ENCODE data around the gene KCNK15. TPM values are rescaled to one million over a fixed set of nuclear protein-coding genes. Genes with fewer than 3 reads are reported as not detected.

Gene KCNK15
- total and polyA plus RNA-seq, 9 of the 15 experiments (the other 6 are each of a cell fraction or from before 2014, with no cell fraction given), result 0.03 to 0.30 (median 0.17) TPM; not detected in 5

- Histone ChIP-seq H3K27me3 (ENCODE audit: control insufficient read depth in 2 of 2, insufficient read depth in 2 of 2, low read length in 2 of 2) (peaks cover 12 to 33% of the 10 kb centered on the region in 2 experiments), H3K4me2 (ENCODE audit: insufficient read depth, low read length) (no peak overlapping the region), H3K4me3 (no peak overlapping the region), H3K27ac (ENCODE audit: extremely low read depth, low read depth, low read length) (no peak overlapping the region), H2AFZ (ENCODE audit: low read depth, low read length) (no peak overlapping the region), H3K36me3 (ENCODE audit: control insufficient read depth, insufficient read depth, low read length) (no peaks in the 10 kb centered on the region), H3K9me3 (replicated peaks; ENCODE audit: control insufficient read depth, insufficient read depth, low read depth, low read length) (no peaks in the 10 kb centered on the region), H3K9me1 (ENCODE audit: control insufficient read depth, insufficient read depth, low read length) (no peaks in the 10 kb centered on the region), H4K20me1 (replicated peaks; ENCODE audit: control insufficient read depth, insufficient read depth, low read length) (no peaks in the 10 kb centered on the region; the same call in 1 of the 2 replicates), H3K79me2 (ENCODE audit: control insufficient read depth, insufficient read depth, low read length) (no peaks in the 10 kb centered on the region), H3K4me1 (replicated peaks in 1 of 2; ENCODE audit: control insufficient read depth in 2 of 2, insufficient read depth in 2 of 2, low read length in 2 of 2) (no peaks in the 10 kb centered on the region), H3K9ac (ENCODE audit: insufficient read depth in 1 of 2, low read depth in 2 of 2, low read length in 2 of 2) (no peak overlapping the region)
- ATAC-seq (no peak), FAIRE-seq (no peak), DNase-seq (ENCODE audit: extremely low read depth in 1 of 4, low spot score in 3 of 4) (no peak)
- in situ Hi-C loops (cut with MboI) (no loop called here), intact Hi-C loops (cut with micrococcal nuclease) (no loop called here)
- CTCF ChIA-PET (ENCODE audit: low intra/inter-chr PET ratio), result interaction anchor here (0.6 kb wide), 1 partner anchor 71 kb away, joined by 3 read pairs; no protein-coding TSS in a partner anchor
- POLR2A ChIA-PET, result interaction anchor here (1.2 kb wide), 1 partner anchor 42 kb away, joined by 5 read pairs; no protein-coding TSS in a partner anchor
- no TSS peak for BruUV-seq (replicated peaks)
- no peak for TF ChIP-seq RFX7 (CRISPR knock-in tag; IDR thresholded peaks at IDR 0.05)
- no peak for TF ChIP-seq STAG1 (CRISPR knock-in tag; IDR thresholded peaks at IDR 0.05; ENCODE audit: borderline replicate concordance)
- no peak for TF ChIP-seq E2F6 (IDR thresholded peaks at IDR 0.05; ENCODE audit: borderline replicate concordance in 1 of 2, extremely low read depth in 1 of 2, insufficient read depth in 1 of 2, insufficient read length in 1 of 2, low read depth in 1 of 2, low read length in 1 of 2, poor library complexity in 1 of 2, severe bottlenecking in 1 of 2)
- no peak for TF ChIP-seq FOXK2 (conservative IDR thresholded peaks at IDR 0.05 in 1 of 2, IDR thresholded peaks at IDR 0.05 in 1 of 2; ENCODE audit: low read depth in 2 of 2)
- no peak for TF ChIP-seq ZNF518B (CRISPR knock-in tag; IDR thresholded peaks at IDR 0.05)
- TF ChIP-seq NFE2 (IDR thresholded peaks at IDR 0.05; ENCODE audit: low read depth), result no peak
- no peak for TF ChIP-seq MBD2 (IDR thresholded peaks at IDR 0.05; ENCODE audit: borderline replicate concordance, low read depth)
Observed at GRCh38 chr20:44796311-44796710, 50.6 kb downstream of the KCNK15 start.
